H9 (cell line): ENCODE data around the gene ARHGAP25. TPM values are rescaled to one million over a fixed set of nuclear protein-coding genes. Genes with fewer than 3 reads are reported as not detected.

Experiments
- DNase-seq: peaks from one replicate; pipeline ENCODE4 v3.0.0-alpha.2; 2017
- H2AFZ ChIP-seq: one replicate; pipeline ENCODE4 v1.6.1; 2013; ENCODE audit warnings: mild to moderate bottlenecking, low read length, control low read depth, moderate library complexity
- H2AK5ac ChIP-seq: 2 replicates; pipeline ENCODE4 v1.6.1; 2013; ENCODE audit warnings: low read length, control low read depth, mixed read lengths; ENCODE audit not compliant: insufficient read length
- H2BK120ac ChIP-seq: one replicate; pipeline ENCODE4 v1.6.1; 2013; ENCODE audit warnings: low read depth, mild to moderate bottlenecking, low read length, control low read depth, inconsistent platforms; ENCODE audit not compliant: poor library complexity, severe bottlenecking
- H2BK12ac ChIP-seq: 2 replicates; pipeline ENCODE4 v1.6.1; 2013; ENCODE audit warnings: low read length, control low read depth, mixed read lengths, low read depth; ENCODE audit not compliant: insufficient read length
- H2BK15ac ChIP-seq: 2 replicates; pipeline ENCODE4 v1.6.1; 2013; ENCODE audit warnings: low read depth, low read length, control low read depth
- H2BK20ac ChIP-seq: one replicate; pipeline ENCODE4 v1.6.1; 2013; ENCODE audit warnings: low read depth, mild to moderate bottlenecking, low read length, control low read depth, inconsistent platforms; ENCODE audit not compliant: poor library complexity, severe bottlenecking
- H2BK5ac ChIP-seq: 2 replicates; pipeline ENCODE4 v1.6.1; 2013; ENCODE audit warnings: low read length, control low read depth, mixed read lengths; ENCODE audit not compliant: insufficient read length
- H3K14ac ChIP-seq: 2 replicates; pipeline ENCODE4 v1.6.1; 2013; ENCODE audit warnings: low read length, control low read depth; ENCODE audit not compliant: insufficient read depth
- H3K18ac ChIP-seq: 2 replicates; pipeline ENCODE4 v1.6.1; 2013; ENCODE audit warnings: low read depth, mild to moderate bottlenecking, mixed read lengths, low read length, control low read depth; ENCODE audit not compliant: insufficient read length
- H3K23ac ChIP-seq: 2 replicates; pipeline ENCODE4 v1.6.1; 2013; ENCODE audit warnings: low read length, control low read depth, mixed read lengths, low read depth; ENCODE audit not compliant: insufficient read length
- H3K23me2 ChIP-seq: 2 replicates; pipeline ENCODE4 v1.6.1; 2013; ENCODE audit warnings: low read depth, mild to moderate bottlenecking, mixed read lengths, low read length, control low read depth; ENCODE audit not compliant: insufficient read length, poor library complexity, severe bottlenecking
- H3K27ac ChIP-seq: 2 replicates; pipeline ENCODE4 v1.5.1; 2013; ENCODE audit warnings: low read length, control low read depth, mixed read lengths, low read depth; ENCODE audit not compliant: insufficient read length
- H3K27me3 ChIP-seq: 2 replicates; pipeline ENCODE4 v1.6.1; 2013; ENCODE audit warnings: low read length, control low read depth, inconsistent platforms; ENCODE audit not compliant: insufficient read depth
- H3K4ac ChIP-seq: 2 replicates; pipeline ENCODE4 v1.6.1; 2013; ENCODE audit warnings: low read depth, mild to moderate bottlenecking, control low read depth, inconsistent platforms, low read length, moderate library complexity
- H3K4me1 ChIP-seq: 2 replicates; pipeline ENCODE4 v1.6.1; 2013; ENCODE audit warnings: low read length, control low read depth, inconsistent platforms; ENCODE audit not compliant: insufficient read depth
- H3K4me2 ChIP-seq: 2 replicates; pipeline ENCODE4 v1.6.1; 2013; ENCODE audit warnings: low read length, control low read depth, mixed read lengths; ENCODE audit not compliant: insufficient read length, insufficient read depth
- H3K56ac ChIP-seq: 2 replicates; pipeline ENCODE4 v1.6.1; 2013; ENCODE audit warnings: low read depth, mild to moderate bottlenecking, mixed read lengths, low read length, control low read depth; ENCODE audit not compliant: insufficient read length
- H3K79me1 ChIP-seq: 2 replicates; pipeline ENCODE4 v1.6.1; 2013; ENCODE audit warnings: low read depth, mild to moderate bottlenecking, moderate library complexity, low read length, control low read depth, inconsistent platforms; ENCODE audit not compliant: insufficient read depth, poor library complexity, severe bottlenecking
- H3K79me2 ChIP-seq: 2 replicates; pipeline ENCODE4 v1.6.1; 2013; ENCODE audit warnings: low read length, control low read depth, inconsistent platforms; ENCODE audit not compliant: insufficient read depth
- H3K9ac ChIP-seq: 2 replicates; pipeline ENCODE4 v1.6.1; 2013; ENCODE audit warnings: low read length, control low read depth, mixed read lengths; ENCODE audit not compliant: insufficient read length; ENCODE audit errors: extremely low read depth
- H3K9me3 ChIP-seq: one replicate; pipeline ENCODE4 v1.6.1; 2013; ENCODE audit warnings: low read depth, low read length, inconsistent platforms; ENCODE audit not compliant: control insufficient read depth
- H3T11ph ChIP-seq: one replicate; pipeline ENCODE4 v1.6.1; 2013; ENCODE audit warnings: mild to moderate bottlenecking, low read length, control low read depth, inconsistent platforms
- H4K20me1 ChIP-seq: one replicate; pipeline ENCODE4 v1.6.1; 2013; ENCODE audit not compliant: control insufficient read depth, insufficient read length, insufficient read depth
- H4K5ac ChIP-seq: 2 replicates; pipeline ENCODE4 v1.6.1; 2013; ENCODE audit warnings: low read depth, mild to moderate bottlenecking, mixed read lengths, low read length, control low read depth; ENCODE audit not compliant: insufficient read length
- H4K8ac ChIP-seq: replicated peaks from 2 replicates; pipeline ENCODE4 v1.6.1; 2013; ENCODE audit warnings: low read length, control low read depth, mixed read lengths, low read depth; ENCODE audit not compliant: insufficient read length
- H4K91ac ChIP-seq: 2 replicates; pipeline ENCODE4 v1.6.1; 2013; ENCODE audit warnings: low read depth, mild to moderate bottlenecking, moderate library complexity, mixed read lengths, low read length, control low read depth; ENCODE audit not compliant: insufficient read length
- H3K27ac Mint-ChIP-seq, 3 experiments: 2 replicates in 2 of 3; 3 replicates in 1 of 3; pipeline ENCODE4 v1.8.0; 2020 to 2021; ENCODE audit warnings: mixed read lengths in 3 of 3, mild to moderate bottlenecking in 1 of 3, moderate library complexity in 1 of 3
- H3K27me3 Mint-ChIP-seq: 2 replicates; pipeline ENCODE4 v1.8.0; 2021; ENCODE audit warnings: low read depth, mild to moderate bottlenecking, moderate library complexity, mixed read lengths
- H3K36me3 Mint-ChIP-seq, 3 experiments: 2 replicates in 2 of 3; 3 replicates in 1 of 3; pipeline ENCODE4 v1.8.0; 2020 to 2021; ENCODE audit warnings: low read depth in 3 of 3, mixed read lengths in 3 of 3; ENCODE audit not compliant: insufficient read depth in 1 of 3
- H3K4me1 Mint-ChIP-seq, 2 experiments: 2 replicates each; pipeline ENCODE4 v1.8.0; 2020; ENCODE audit warnings: mixed read lengths in 2 of 2
- H3K4me3 Mint-ChIP-seq, 2 experiments: 2 replicates in 1 of 2; 3 replicates in 1 of 2; pipeline ENCODE4 v1.8.0; 2020 to 2021; ENCODE audit warnings: mild to moderate bottlenecking in 2 of 2, mixed read lengths in 2 of 2, moderate library complexity in 1 of 2
- H3K9me3 Mint-ChIP-seq, 2 experiments: 2 replicates in 1 of 2; 3 replicates in 1 of 2; pipeline ENCODE4 v1.8.0; 2020; ENCODE audit warnings: mild to moderate bottlenecking in 2 of 2, mixed read lengths in 2 of 2, moderate library complexity in 1 of 2
- WGBS: extraction: QIAGEN DNeasy Blood & Tissue Kit; methylation state at CpG from one replicate; pipeline ENCODE4 v1.1.7; 2013; ENCODE audit warnings: missing lambda C conversion rate, low lambda C conversion rate, mixed read lengths; ENCODE audit not compliant: insufficient read length; ENCODE audit errors: extremely low coverage; 5-methylcytosine and 5-hydroxymethylcytosine counted together
- total RNA-seq: library from RNA; stranded (reverse); gene quantifications from 2 replicates; pipeline ENCODE4 v1.2.1, GENCODE V29; 2021
- TF ChIP-seq, protein P1 (sequence below): fragments of 200-600 bp; sonication (generic); conservative IDR thresholded peaks from 3 replicates; pipeline ENCODE4 v1.8.0; 2021; ENCODE audit warnings: antibody characterized with exemption, mild to moderate bottlenecking

ARHGAP25 gene
- total RNA-seq, 1 experiment from 2014 or later: 1.3 TPM

DNA sequence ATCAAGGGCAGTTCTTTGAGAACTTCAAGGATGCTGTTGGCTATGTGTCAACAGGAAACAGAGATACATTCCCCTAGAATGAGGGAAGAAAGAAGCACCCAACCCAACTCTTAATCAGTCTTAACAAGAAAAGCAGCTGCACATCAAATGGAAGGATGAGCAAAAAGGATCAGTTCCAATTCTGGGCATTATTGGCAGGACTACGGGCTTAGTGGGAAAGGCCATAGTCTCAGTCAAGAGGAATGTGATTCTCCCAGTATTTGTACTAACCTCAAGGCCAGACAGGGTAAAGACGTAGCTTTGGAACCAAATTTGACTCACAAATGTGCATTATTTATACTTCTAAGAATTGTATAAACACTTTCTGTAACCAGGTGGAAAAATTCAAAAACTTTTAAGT lies 118.4 kb downstream of the ARHGAP25 start:
- Histone ChIP-seq H3K9me3 (no peaks in the 10 kb centered on the region), H3K27me3 (no peaks in the 10 kb centered on the region), H3K14ac (no peak overlapping the region), H2AFZ (no peak overlapping the region), H2BK12ac (no peak overlapping the region), H3K4me1 (no peaks in the 10 kb centered on the region), H3K56ac (no peak overlapping the region), H4K91ac (no peak overlapping the region), H3K18ac (no peak overlapping the region), H3T11ph (no peak overlapping the region), H3K27ac (no peak overlapping the region), H3K23me2 (no peaks in the 10 kb centered on the region), H2BK5ac (no peak overlapping the region), H3K9ac (no peak overlapping the region), H3K79me2 (no peaks in the 10 kb centered on the region), H3K79me1 (no peaks in the 10 kb centered on the region), H4K8ac (no peak overlapping the region), H4K5ac (no peak overlapping the region), H3K4me2 (no peak overlapping the region), H4K20me1 (no peaks in the 10 kb centered on the region), H2AK5ac (no peak overlapping the region), H2BK15ac (no peak overlapping the region), H3K4ac (no peak overlapping the region), H2BK120ac (no peak overlapping the region), H3K23ac (no peak overlapping the region), H2BK20ac (no peak overlapping the region)
- Mint-ChIP-seq H3K9me3 (no peaks in the 10 kb centered on the region), H3K36me3 (no peaks in the 10 kb centered on the region), H3K27me3 (no peaks in the 10 kb centered on the region; the same call in 1 of the 2 replicates), H3K4me3 (no peak overlapping the region), H3K27ac (no peak overlapping the region), H3K4me1 (no peaks in the 10 kb centered on the region)
- no CpG with 5 or more reads among the region's 2 CpGs for WGBS
- DNase-seq: no peak
- TF ChIP-seq, protein P1, sequence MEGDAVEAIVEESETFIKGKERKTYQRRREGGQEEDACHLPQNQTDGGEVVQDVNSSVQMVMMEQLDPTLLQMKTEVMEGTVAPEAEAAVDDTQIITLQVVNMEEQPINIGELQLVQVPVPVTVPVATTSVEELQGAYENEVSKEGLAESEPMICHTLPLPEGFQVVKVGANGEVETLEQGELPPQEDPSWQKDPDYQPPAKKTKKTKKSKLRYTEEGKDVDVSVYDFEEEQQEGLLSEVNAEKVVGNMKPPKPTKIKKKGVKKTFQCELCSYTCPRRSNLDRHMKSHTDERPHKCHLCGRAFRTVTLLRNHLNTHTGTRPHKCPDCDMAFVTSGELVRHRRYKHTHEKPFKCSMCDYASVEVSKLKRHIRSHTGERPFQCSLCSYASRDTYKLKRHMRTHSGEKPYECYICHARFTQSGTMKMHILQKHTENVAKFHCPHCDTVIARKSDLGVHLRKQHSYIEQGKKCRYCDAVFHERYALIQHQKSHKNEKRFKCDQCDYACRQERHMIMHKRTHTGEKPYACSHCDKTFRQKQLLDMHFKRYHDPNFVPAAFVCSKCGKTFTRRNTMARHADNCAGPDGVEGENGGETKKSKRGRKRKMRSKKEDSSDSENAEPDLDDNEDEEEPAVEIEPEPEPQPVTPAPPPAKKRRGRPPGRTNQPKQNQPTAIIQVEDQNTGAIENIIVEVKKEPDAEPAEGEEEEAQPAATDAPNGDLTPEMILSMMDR: no peak
